NT2/D1 (cell line): ENCODE measurements around the gene TFPI2.

Experiments
- YY1 ChIP-seq: IDR thresholded peaks from 2 replicates; pipeline ENCODE4 v1.6.1; 2011; ENCODE audit not compliant: insufficient read length, insufficient read depth
- ZNF274 ChIP-seq: IDR thresholded peaks from 2 replicates; pipeline ENCODE4 v1.6.1; 2011; ENCODE audit warnings: mild to moderate bottlenecking, low read depth, low read length

- TF ChIP-seq YY1 (no peak), ZNF274 (no peak)
These were observed 37.0 kb upstream of the TFPI2 start for GRCh38 chr7:93927585-93927984.
